Transverse colon (tissue), 3 donors: ENCODE data around the gene BST1.

Experiments used
- POLR2A ChIP-seq: fragments of 450-650 bp; IDR thresholded peaks from one replicate; pipeline ENCODE4 v1.6.1; 2016; ENCODE audit warnings: antibody characterized with exemption, mild to moderate bottlenecking, moderate library complexity
- TF ChIP-seq, protein P1 (sequence below), 5 experiments: fragments of 200-600 bp in 3 of 5; fragments of 450-650 bp in 2 of 5; sonication (generic) in 3 of 5; IDR thresholded peaks; 1 replicate in 2 of 5; 2 replicates in 3 of 5; pipeline ENCODE4 v1.5.1; 2016 to 2017; ENCODE audit warnings: antibody characterized with exemption in 5 of 5, inconsistent platforms in 3 of 5, mild to moderate bottlenecking in 2 of 5, moderate library complexity in 1 of 5

DNA sequence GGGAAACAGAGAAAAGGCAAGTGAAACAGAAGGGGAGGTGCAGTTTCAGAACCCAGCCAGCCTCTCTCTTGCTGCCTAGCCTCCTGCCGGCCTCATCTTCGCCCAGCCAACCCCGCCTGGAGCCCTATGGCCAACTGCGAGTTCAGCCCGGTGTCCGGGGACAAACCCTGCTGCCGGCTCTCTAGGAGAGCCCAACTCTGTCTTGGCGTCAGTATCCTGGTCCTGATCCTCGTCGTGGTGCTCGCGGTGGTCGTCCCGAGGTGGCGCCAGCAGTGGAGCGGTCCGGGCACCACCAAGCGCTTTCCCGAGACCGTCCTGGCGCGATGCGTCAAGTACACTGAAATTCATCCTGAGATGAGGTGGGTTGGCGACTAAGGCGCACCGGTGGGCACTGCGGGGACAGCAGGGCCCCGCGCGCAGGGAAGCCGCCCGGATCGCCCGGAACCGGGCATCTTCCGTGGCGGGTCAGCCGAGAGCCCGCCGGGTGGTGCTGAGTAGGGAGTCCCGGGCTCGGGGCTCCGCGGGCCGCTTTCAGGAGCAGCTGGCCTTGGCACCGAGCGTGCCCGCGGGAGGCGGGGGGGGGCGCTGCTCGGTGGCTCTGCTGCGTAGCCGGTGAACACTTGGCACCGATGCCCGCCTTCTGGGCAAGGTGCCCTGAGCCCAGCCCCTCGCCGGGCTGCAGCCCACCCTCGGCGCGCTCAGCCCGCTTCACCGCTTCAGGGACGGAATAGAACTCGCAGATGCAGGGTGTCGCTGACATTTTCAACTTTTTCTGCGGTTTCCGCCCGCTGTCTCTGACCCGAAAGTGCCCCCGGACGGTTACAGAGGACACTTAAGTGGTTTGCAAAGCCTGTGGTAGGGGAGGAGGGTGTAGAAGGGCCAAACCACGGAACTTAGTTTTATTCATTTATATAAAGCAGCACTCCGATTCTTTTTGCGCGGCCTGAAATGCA is 75.7 kb downstream of the BST1 start, which contains the start of gene CD38:
- TF ChIP-seq POLR2A: peak; percentile 11
- TF ChIP-seq, protein P1, sequence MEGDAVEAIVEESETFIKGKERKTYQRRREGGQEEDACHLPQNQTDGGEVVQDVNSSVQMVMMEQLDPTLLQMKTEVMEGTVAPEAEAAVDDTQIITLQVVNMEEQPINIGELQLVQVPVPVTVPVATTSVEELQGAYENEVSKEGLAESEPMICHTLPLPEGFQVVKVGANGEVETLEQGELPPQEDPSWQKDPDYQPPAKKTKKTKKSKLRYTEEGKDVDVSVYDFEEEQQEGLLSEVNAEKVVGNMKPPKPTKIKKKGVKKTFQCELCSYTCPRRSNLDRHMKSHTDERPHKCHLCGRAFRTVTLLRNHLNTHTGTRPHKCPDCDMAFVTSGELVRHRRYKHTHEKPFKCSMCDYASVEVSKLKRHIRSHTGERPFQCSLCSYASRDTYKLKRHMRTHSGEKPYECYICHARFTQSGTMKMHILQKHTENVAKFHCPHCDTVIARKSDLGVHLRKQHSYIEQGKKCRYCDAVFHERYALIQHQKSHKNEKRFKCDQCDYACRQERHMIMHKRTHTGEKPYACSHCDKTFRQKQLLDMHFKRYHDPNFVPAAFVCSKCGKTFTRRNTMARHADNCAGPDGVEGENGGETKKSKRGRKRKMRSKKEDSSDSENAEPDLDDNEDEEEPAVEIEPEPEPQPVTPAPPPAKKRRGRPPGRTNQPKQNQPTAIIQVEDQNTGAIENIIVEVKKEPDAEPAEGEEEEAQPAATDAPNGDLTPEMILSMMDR (IDR thresholded peaks at IDR 0.05): no peak
